NCI-H2171 treated with DMSO at 0.1 percent for 48 hours (cell line): ENCODE data around the gene LARP1B.
"Not testable (repeated sequence)": the region's sequence is repeated elsewhere in the genome, so short reads cannot be mapped to it uniquely, and the experiment has no call there.

Experiments
- DNase-seq: peaks from one replicate; lab custom pipeline; 2025; lab: John Stamatoyannopoulos, UW

LARP1B gene

GRCh38 chr4:128225148-128225547 is 164.0 kb downstream of the LARP1B start:
- DNase-seq = peak; percentile 86

- peak; percentile 88 for DNase-seq
Observed at GRCh38 chr4:128227991-128228571, 167.0 kb downstream of the LARP1B start.

- DNase-seq = peak; percentile 88
Observed at GRCh38 chr4:128228845-128229795, 168.0 kb downstream of the LARP1B start.

- DNase-seq = no peak
Observed at GRCh38 chr4:128232719-128233118, 171.6 kb downstream of the LARP1B start.

- DNase-seq = no peak
Observed at GRCh38 chr4:128234836-128235235, 173.7 kb downstream of the LARP1B start.

GRCh38 chr4:128241019-128241418 is 179.9 kb downstream of the LARP1B start:
- no peak for DNase-seq

GRCh38 chr4:128241425-128241913 is 180.4 kb downstream of the LARP1B start:
- peak; percentile 31 for DNase-seq

GRCh38 chr4:128241981-128242380 is 180.9 kb downstream of the LARP1B start:
- no peak for DNase-seq

GRCh38 chr4:128242601-128243000 is 181.5 kb downstream of the LARP1B start:
- no peak for DNase-seq

GRCh38 chr4:128244379-128244778 is 183.3 kb downstream of the LARP1B start:
- no peak for DNase-seq

- DNase-seq = not testable (repeated sequence)
Observed at GRCh38 chr4:128245391-128245790, 184.3 kb downstream of the LARP1B start.

- DNase-seq = no peak
Observed at GRCh38 chr4:128247906-128248305, 186.8 kb downstream of the LARP1B start.

GRCh38 chr4:128249787-128250668 is 188.9 kb downstream of the LARP1B start:
- no peak for DNase-seq

- DNase-seq = no peak
Observed at GRCh38 chr4:128255906-128256305, 194.8 kb downstream of the LARP1B start.

GRCh38 chr4:128256539-128256938 is 195.4 kb downstream of the LARP1B start:
- DNase-seq = no peak

- DNase-seq = not testable (repeated sequence)
Observed at GRCh38 chr4:128258166-128258565, 197.1 kb downstream of the LARP1B start.

- DNase-seq = not testable (repeated sequence)
Observed at GRCh38 chr4:128259889-128260288, 198.8 kb downstream of the LARP1B start.
